OCI-LY7 (cell line): Measurements from ENCODE around the gene ARIH2. TPM values are rescaled to one million over a fixed set of nuclear protein-coding genes. Genes with fewer than 3 reads are reported as not detected.

Experiments used
- BruUV-seq: library from RNA; stranded (reverse); fragments of 400-500 nt; replicated peaks from 2 replicates; lab custom pipeline; 2021; lab: Mats Ljungman, UMichigan
- CTCF ChIA-PET: fragments of 300-600 bp; sonication (Branson Sonifier 250); formaldehyde crosslinking; loops from one replicate; lab custom pipeline; 2022; ENCODE audit warnings: antibody characterized with exemption; ENCODE audit not compliant: unreplicated experiment; lab: Charles Lee
- POLR2A ChIA-PET: fragments of 300-600 bp; sonication (Branson Sonifier 250); formaldehyde crosslinking; loops from one replicate; lab custom pipeline; 2022; ENCODE audit warnings: antibody characterized with exemption; lab: Charles Lee
- DNase-seq: peaks from one replicate; pipeline ENCODE4 v3.0.0-alpha.2; 2015; ENCODE audit warnings: low spot score
- H2AFZ ChIP-seq: fragments of 200-600 bp; sonication (generic), shearing (Covaris generic); 2 replicates; pipeline ENCODE4 v1.6.1; 2014; ENCODE audit warnings: mild to moderate bottlenecking, antibody characterized with exemption, low read length, moderate library complexity
- H3K27ac ChIP-seq: fragments of 200-600 bp; sonication (generic); 2 replicates; pipeline ENCODE4 v1.5.1; 2014; ENCODE audit warnings: mixed run types, low read depth, mild to moderate bottlenecking, moderate library complexity, low read length, inconsistent platforms; ENCODE audit not compliant: poor library complexity, severe bottlenecking
- H3K36me3 ChIP-seq: fragments of 200-600 bp; sonication (generic); 2 replicates; pipeline ENCODE4 v1.6.1; 2014; ENCODE audit warnings: mild to moderate bottlenecking, antibody characterized with exemption, low read length, moderate library complexity, mixed read lengths; ENCODE audit not compliant: insufficient read depth
- H3K4me1 ChIP-seq: fragments of 200-600 bp; sonication (generic); 2 replicates; pipeline ENCODE4 v1.5.1; 2014; ENCODE audit warnings: mild to moderate bottlenecking, low read length; ENCODE audit not compliant: insufficient read depth, poor library complexity, severe bottlenecking
- H3K4me2 ChIP-seq: fragments of 200-600 bp; sonication (generic); 2 replicates; pipeline ENCODE4 v1.6.1; 2014; ENCODE audit warnings: mild to moderate bottlenecking, low read length
- H3K4me3 ChIP-seq: fragments of 200-600 bp; sonication (generic); 2 replicates; pipeline ENCODE4 v1.5.1; 2014; ENCODE audit warnings: mild to moderate bottlenecking, low read depth, low read length; ENCODE audit not compliant: poor library complexity, severe bottlenecking
- H3K79me2 ChIP-seq: fragments of 200-600 bp; sonication (generic); 2 replicates; pipeline ENCODE4 v1.6.1; 2016; ENCODE audit warnings: low read depth, mild to moderate bottlenecking, low read length, moderate library complexity, mixed read lengths; ENCODE audit not compliant: insufficient read depth
- H3K9me2 ChIP-seq: fragments of 200-600 bp; sonication (generic); 2 replicates; pipeline ENCODE4 v1.6.1; 2016; ENCODE audit warnings: mild to moderate bottlenecking, low read length, mixed read lengths; ENCODE audit not compliant: insufficient read depth
- H3K9me3 ChIP-seq: fragments of 200-600 bp; sonication (generic); 2 replicates; pipeline ENCODE4 v1.6.1; 2014; ENCODE audit warnings: mild to moderate bottlenecking, mixed run types, low read length, mixed read lengths
- H4K20me1 ChIP-seq: fragments of 200-600 bp; sonication (generic); 2 replicates; pipeline ENCODE4 v1.6.1; 2014; ENCODE audit warnings: mild to moderate bottlenecking, antibody characterized with exemption, low read length, moderate library complexity, mixed read lengths; ENCODE audit not compliant: insufficient read depth
- CTCF ChIP-seq: fragments of 200-600 bp; sonication (generic); conservative IDR thresholded peaks from 2 replicates; pipeline ENCODE4 v1.5.1; 2014; ENCODE audit warnings: mild to moderate bottlenecking, antibody characterized with exemption, low read length, moderate library complexity, mixed read lengths
- EZH2phosphoT487 ChIP-seq: fragments of 200-600 bp; sonication (generic); IDR thresholded peaks from 2 replicates; pipeline ENCODE4 v1.6.1; 2018; ENCODE audit warnings: low read depth, borderline replicate concordance, mild to moderate bottlenecking, mixed run types, antibody characterized with exemption, low read length, moderate library complexity, mixed read lengths
- intact Hi-C: fragments of 100-400 bp; cut with micrococcal nuclease; formaldehyde crosslinking; loops from one replicate; pipeline ENCODE4 v1.10.0; 2022; ENCODE audit not compliant: unreplicated experiment
- total RNA-seq, 2 experiments: library from RNA; depleted of rRNA in 1 of 2; stranded (reverse); fragments of >200 nt in 1 of 2; shearing (Covaris generic) in 1 of 2; gene quantifications; 2 replicates each; pipeline ENCODE4 v1.2.3, GENCODE V29; 2014 to 2022

ARIH2 gene
- total RNA-seq, 2 experiments from 2014 or later: 124 to 131 TPM

GRCh38 chr3:48982686-48983085 lies 64.0 kb downstream of the ARIH2 start:
- Histone ChIP-seq H3K27ac (no peak overlapping the region), H3K9me2 (no peaks in the 10 kb centered on the region), H4K20me1 (no peaks in the 10 kb centered on the region), H3K4me3 (no peak overlapping the region), H3K9me3 (no peaks in the 10 kb centered on the region), H3K4me2 (no peak overlapping the region), H2AFZ (no peak overlapping the region), H3K79me2 (no peaks in the 10 kb centered on the region), H3K36me3 (peaks cover 79% of the 10 kb centered on the region), H3K4me1 (no peaks in the 10 kb centered on the region)
- intact Hi-C loops: no loop called here
- TF ChIP-seq EZH2phosphoT487 (no peak), CTCF (no peak)
- no TSS peak for BruUV-seq
- ChIA-PET POLR2A (interaction anchor here (1.1 kb wide), 1 partner anchor 10 kb away, joined by 4 read pairs; no protein-coding TSS in a partner anchor), CTCF (no interaction called here)
- DNase-seq: no peak

DNA sequence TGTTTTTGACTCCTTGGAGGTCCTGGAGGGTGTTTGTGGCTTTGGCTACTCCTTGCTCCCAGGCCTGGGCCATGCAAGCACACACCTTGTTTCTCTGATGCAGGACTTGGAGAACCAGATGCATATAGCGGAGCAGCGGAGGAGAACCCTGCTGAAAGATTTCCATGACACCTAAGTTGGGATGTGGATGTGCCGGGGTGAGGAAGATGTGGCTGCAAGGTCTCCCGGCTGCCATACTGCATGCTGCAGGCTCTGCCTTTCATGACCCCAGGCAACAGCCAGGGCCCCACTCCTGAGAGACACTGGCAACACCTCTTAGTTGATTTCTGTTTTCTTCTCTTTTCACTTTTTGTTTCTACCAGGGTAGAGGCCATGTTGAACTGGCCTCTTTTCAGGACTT lies 64.5 kb downstream of the ARIH2 start:
- POLR2A ChIA-PET: no interaction called here
- DNase-seq: no peak
- Histone ChIP-seq H3K4me2 (no peak overlapping the region), H3K4me3 (no peak overlapping the region), H3K4me1 (no peaks in the 10 kb centered on the region), H3K9me3 (no peaks in the 10 kb centered on the region), H2AFZ (no peak overlapping the region), H3K9me2 (no peaks in the 10 kb centered on the region), H3K36me3 (peaks cover 75% of the 10 kb centered on the region), H3K27ac (no peak overlapping the region), H3K79me2 (no peaks in the 10 kb centered on the region), H4K20me1 (no peaks in the 10 kb centered on the region)
- CTCF ChIA-PET: no interaction called here
- TF ChIP-seq CTCF (no peak), EZH2phosphoT487 (no peak)
- intact Hi-C loops: no loop called here
- no TSS peak for BruUV-seq

GRCh38 chr3:48984663-48985062 lies 66.0 kb downstream of the ARIH2 start:
- H3K36me3 ChIP-seq: peaks cover 62% of the 10 kb centered on the region
- no peaks in the 10 kb centered on the region; the same call in 1 of the 2 replicates for H3K79me2 ChIP-seq
- no peak overlapping the region for H2AFZ ChIP-seq
- peaks cover 9% of the 10 kb centered on the region for H3K4me1 ChIP-seq
- ChIA-PET CTCF (no interaction called here), POLR2A (interaction anchor here (0.7 kb wide), 1 partner anchor 24 kb away, joined by 3 read pairs; no protein-coding TSS in a partner anchor)
- no peak overlapping the region for H3K4me2 ChIP-seq
- H3K27ac ChIP-seq: no peak overlapping the region
- intact Hi-C loops: no loop called here
- no peaks in the 10 kb centered on the region for H4K20me1 ChIP-seq
- no peak for TF ChIP-seq EZH2phosphoT487
- TF ChIP-seq CTCF: no peak
- BruUV-seq: no TSS peak
- no peak overlapping the region for H3K4me3 ChIP-seq
- no peaks in the 10 kb centered on the region for H3K9me3 ChIP-seq
- H3K9me2 ChIP-seq: no peaks in the 10 kb centered on the region
- DNase-seq: no peak
